T follicular helper cell (primary cell): ENCODE data around the gene BAIAP2.

ENCODE experiments used
- DNase-seq: peaks from one replicate; pipeline ENCODE4 v3.0.0-alpha.2; 2020; ENCODE audit warnings: low read depth

BAIAP2 gene

GRCh38 chr17:81159611-81160265 is 124.8 kb downstream of the BAIAP2 start:
- no peak for DNase-seq

- no peak for DNase-seq
These were observed 125.4 kb downstream of the BAIAP2 start for GRCh38 chr17:81160306-81160705.

- DNase-seq, result no peak
These were observed 125.9 kb downstream of the BAIAP2 start for GRCh38 chr17:81160747-81161453.

- DNase-seq, result no peak
These were observed 126.6 kb downstream of the BAIAP2 start for GRCh38 chr17:81161536-81161935.

- DNase-seq, result no peak
These were observed 127.0 kb downstream of the BAIAP2 start for GRCh38 chr17:81161972-81162371.

- DNase-seq, result no peak
These were observed 127.5 kb downstream of the BAIAP2 start for GRCh38 chr17:81162491-81162890.

GRCh38 chr17:81163051-81163695 is 128.2 kb downstream of the BAIAP2 start:
- DNase-seq, result no peak

GRCh38 chr17:81163703-81164370 is 128.9 kb downstream of the BAIAP2 start:
- no peak for DNase-seq

GRCh38 chr17:81164371-81165245 is 129.7 kb downstream of the BAIAP2 start:
- DNase-seq, result no peak

- DNase-seq, result no peak
These were observed 130.5 kb downstream of the BAIAP2 start, which contains the start of gene PVALEF for GRCh38 chr17:81165246-81166032. Gene PVALEF, plus strand, starts transcription at chr17:81165507. Its CDS starts 15,720 bp downstream, at chr17:81181227.

- DNase-seq, result no peak
These were observed 131.1 kb downstream of the BAIAP2 start, which contains the start of gene AATK for GRCh38 chr17:81166033-81166492. Gene AATK, minus strand, starts transcription at chr17:81166221. Its CDS starts 229 bp downstream, at chr17:81165992.
